Mesenchymal stem cell (in vitro differentiated cells and primary cell): ENCODE measurements around the gene AKAP13.
"Not testable (repeated sequence)": the region's sequence is repeated elsewhere in the genome, so short reads cannot be mapped to it uniquely, and the experiment has no call there.

ENCODE experiments used
- DNase-seq: peaks from one replicate; pipeline ENCODE4 v3.0.0-alpha.2; 2013
- H2AFZ ChIP-seq: one replicate; pipeline ENCODE4 v1.6.1; 2013; ENCODE audit warnings: low read depth, mild to moderate bottlenecking, control low read depth, inconsistent platforms, low read length, moderate library complexity
- H2AK5ac ChIP-seq: 2 replicates; pipeline ENCODE4 v1.6.1; 2013; ENCODE audit warnings: low read length, moderate library complexity, mild to moderate bottlenecking, inconsistent platforms; ENCODE audit not compliant: severe bottlenecking
- H2BK120ac ChIP-seq: one replicate; pipeline ENCODE4 v1.6.1; 2013; ENCODE audit warnings: low read depth, mild to moderate bottlenecking, inconsistent platforms, low read length, moderate library complexity
- H2BK12ac ChIP-seq, 2 experiments: one replicate each; pipeline ENCODE4 v1.6.1; 2013; ENCODE audit warnings: inconsistent platforms in 2 of 2, low read length in 2 of 2, mild to moderate bottlenecking in 2 of 2, moderate library complexity in 2 of 2, control low read depth in 1 of 2
- H2BK15ac ChIP-seq: one replicate; pipeline ENCODE4 v1.6.1; 2013; ENCODE audit warnings: mild to moderate bottlenecking, low read depth, inconsistent platforms; ENCODE audit not compliant: poor library complexity, severe bottlenecking
- H2BK5ac ChIP-seq: 2 replicates; pipeline ENCODE4 v1.6.1; 2013; ENCODE audit warnings: low read depth, mild to moderate bottlenecking, low read length, control low read depth, inconsistent platforms; ENCODE audit not compliant: poor library complexity, severe bottlenecking
- H3K14ac ChIP-seq, 2 experiments: one replicate each; pipeline ENCODE4 v1.6.1; 2013; ENCODE audit warnings: inconsistent platforms in 2 of 2, low read length in 2 of 2, control low read depth in 1 of 2, mild to moderate bottlenecking in 1 of 2, moderate library complexity in 1 of 2
- H3K18ac ChIP-seq, 2 experiments: one replicate each; pipeline ENCODE4 v1.6.1; 2013; ENCODE audit warnings: inconsistent platforms in 2 of 2, low read length in 2 of 2, control low read depth in 1 of 2, low read depth in 1 of 2, mild to moderate bottlenecking in 1 of 2
- H3K23ac ChIP-seq, 2 experiments: one replicate each; pipeline ENCODE4 v1.6.1; 2013; ENCODE audit warnings: inconsistent platforms in 2 of 2, low read length in 2 of 2, mild to moderate bottlenecking in 2 of 2, moderate library complexity in 2 of 2, control low read depth in 1 of 2
- H3K27ac ChIP-seq: 2 replicates; pipeline ENCODE4 v1.5.1; 2013; ENCODE audit warnings: mild to moderate bottlenecking, moderate library complexity, low read length, control low read depth, inconsistent platforms; ENCODE audit not compliant: poor library complexity, severe bottlenecking
- H3K27me3 ChIP-seq, 2 experiments: 2 replicates each; pipeline versions ENCODE4 v1.6.1 to v1.7.0; 2013; ENCODE audit warnings: low read length in 2 of 2, mild to moderate bottlenecking in 2 of 2, moderate library complexity in 2 of 2, control low read depth in 1 of 2, inconsistent platforms in 1 of 2; ENCODE audit not compliant: control insufficient read depth in 1 of 2, insufficient read depth in 1 of 2
- H3K36me3 ChIP-seq, 2 experiments: 2 replicates each; pipeline versions ENCODE4 v1.6.1 to v1.7.0; 2013; ENCODE audit warnings: low read length in 2 of 2, control low read depth in 1 of 2, inconsistent platforms in 1 of 2, low read depth in 1 of 2, mild to moderate bottlenecking in 1 of 2; ENCODE audit not compliant: insufficient read depth in 2 of 2, control insufficient read depth in 1 of 2
- H3K4ac ChIP-seq, 2 experiments: one replicate each; pipeline ENCODE4 v1.6.1; 2013; ENCODE audit warnings: inconsistent platforms in 2 of 2, low read length in 2 of 2, mild to moderate bottlenecking in 2 of 2, moderate library complexity in 2 of 2, control low read depth in 1 of 2, low read depth in 1 of 2
- H3K4me1 ChIP-seq: 2 replicates; pipeline ENCODE4 v1.6.1; 2013; ENCODE audit warnings: low read depth, low read length, control low read depth; ENCODE audit not compliant: control insufficient read depth, insufficient read depth
- H3K4me2 ChIP-seq: 2 replicates; pipeline ENCODE4 v1.6.1; 2013; ENCODE audit warnings: low read length, mild to moderate bottlenecking, inconsistent platforms; ENCODE audit not compliant: poor library complexity, severe bottlenecking
- H3K4me3 ChIP-seq, 2 experiments: 2 replicates each; pipeline versions ENCODE4 v1.5.1 to v1.7.0; 2013; ENCODE audit warnings: low read length in 2 of 2, mild to moderate bottlenecking in 2 of 2, control low read depth in 1 of 2, low read depth in 1 of 2; ENCODE audit not compliant: insufficient read depth in 1 of 2
- H3K79me1 ChIP-seq: replicated peaks from 2 replicates; pipeline ENCODE4 v1.6.1; 2013; ENCODE audit warnings: mild to moderate bottlenecking, control low read depth, low read length, inconsistent platforms; ENCODE audit not compliant: poor library complexity, severe bottlenecking
- H3K9ac ChIP-seq: 2 replicates; pipeline ENCODE4 v1.7.0; 2013; ENCODE audit warnings: mild to moderate bottlenecking, low read length, moderate library complexity
- H3K9me3 ChIP-seq: 2 replicates; pipeline ENCODE4 v1.7.0; 2013; ENCODE audit warnings: mild to moderate bottlenecking, low read length; ENCODE audit not compliant: control insufficient read depth
- H4K8ac ChIP-seq: one replicate; pipeline ENCODE4 v1.6.1; 2013; ENCODE audit warnings: inconsistent platforms, mild to moderate bottlenecking, low read length, moderate library complexity
- H4K91ac ChIP-seq: one replicate; pipeline ENCODE4 v1.6.1; 2013; ENCODE audit warnings: mild to moderate bottlenecking, low read length, inconsistent platforms
- WGBS: methylation state at CpG from one replicate; pipeline ENCODE4 v1.1.7; 2013; ENCODE audit warnings: mixed read lengths; 5-methylcytosine and 5-hydroxymethylcytosine counted together

Gene AKAP13

GRCh38 chr15:85346462-85347084, 33.8 kb upstream of the AKAP13 start:
- H3K4me1 ChIP-seq, H3K23ac ChIP-seq, H3K4ac ChIP-seq, H4K8ac ChIP-seq, H3K9ac ChIP-seq, H3K9me3 ChIP-seq, H2AFZ ChIP-seq, H2BK15ac ChIP-seq, DNase-seq, H3K79me1 ChIP-seq, H3K14ac ChIP-seq, H3K27me3 ChIP-seq, H3K4me2 ChIP-seq, H3K36me3 ChIP-seq, H2BK120ac ChIP-seq, H3K27ac ChIP-seq, H3K4me3 ChIP-seq, H2BK5ac ChIP-seq: not testable (repeated sequence)
- WGBS: 96% methylated on average over 1 of the region's 1 CpG
- Histone ChIP-seq H4K91ac (peak overlapping the region; percentile 50), H2BK12ac (peak overlapping the region; percentile 77 to 82), H2AK5ac (peak overlapping the region; percentile 96), H3K18ac (peak overlapping the region; percentile 39 to 76)

- H4K8ac ChIP-seq, H3K9ac ChIP-seq, H3K23ac ChIP-seq, H3K14ac ChIP-seq, H3K79me1 ChIP-seq, H2BK5ac ChIP-seq, H2BK12ac ChIP-seq, H4K91ac ChIP-seq, H3K4ac ChIP-seq, H3K4me3 ChIP-seq, H2BK15ac ChIP-seq, H3K9me3 ChIP-seq, H3K4me2 ChIP-seq, H2AK5ac ChIP-seq, H3K27me3 ChIP-seq, DNase-seq, H3K27ac ChIP-seq, H3K4me1 ChIP-seq, H3K36me3 ChIP-seq, H2BK120ac ChIP-seq, H2AFZ ChIP-seq, H3K18ac ChIP-seq: not testable (repeated sequence)
- WGBS: 100% methylated on average over 3 of the region's 5 CpGs
Observed at GRCh38 chr15:85347264-85348047, 32.9 kb upstream of the AKAP13 start.

- H4K8ac ChIP-seq, H3K4me1 ChIP-seq, H4K91ac ChIP-seq, H3K36me3 ChIP-seq, H2BK120ac ChIP-seq, H3K9ac ChIP-seq, H3K23ac ChIP-seq, H3K4me3 ChIP-seq, H3K79me1 ChIP-seq, H3K27me3 ChIP-seq, H2BK15ac ChIP-seq, H2AK5ac ChIP-seq, H3K14ac ChIP-seq, H2BK5ac ChIP-seq, H3K4me2 ChIP-seq, H2AFZ ChIP-seq, H3K27ac ChIP-seq, DNase-seq, H3K9me3 ChIP-seq, H3K18ac ChIP-seq, H3K4ac ChIP-seq: not testable (repeated sequence)
- H2BK12ac ChIP-seq: peak overlapping the region in 1 of 2 experiments; percentile 52
- WGBS: 96% methylated on average over 7 of the region's 8 CpGs
Observed at GRCh38 chr15:85348048-85348766, 32.2 kb upstream of the AKAP13 start.

- not testable (repeated sequence) for H3K36me3 ChIP-seq, H2BK12ac ChIP-seq, H3K27me3 ChIP-seq, H3K4me1 ChIP-seq, H3K4ac ChIP-seq, H3K4me3 ChIP-seq, H3K18ac ChIP-seq, H4K91ac ChIP-seq, H3K14ac ChIP-seq, H2AFZ ChIP-seq, H2BK120ac ChIP-seq, H2BK5ac ChIP-seq, H3K23ac ChIP-seq, H4K8ac ChIP-seq, H3K79me1 ChIP-seq, H2AK5ac ChIP-seq, H3K9ac ChIP-seq, H2BK15ac ChIP-seq, H3K4me2 ChIP-seq, H3K9me3 ChIP-seq, H3K27ac ChIP-seq
- peak; percentile 57 for DNase-seq
- 78% methylated on average over 2 of the region's 4 CpGs for WGBS
Observed at GRCh38 chr15:85349062-85349461, 31.3 kb upstream of the AKAP13 start.
